ENCODE results near the gene HAVCR1. TPM values are rescaled to one million over a fixed set of nuclear protein-coding genes. Genes with fewer than 3 reads are reported as not detected.

The HAVCR1 gene
- total RNA-seq, 1 experiment from 2014 or later: not detected

- TF ChIP-seq REST (IDR thresholded peaks at IDR 0.05; ENCODE audit: low read depth) (no peak), TCF7L2 (IDR thresholded peaks at IDR 0.05; ENCODE audit: borderline replicate concordance, extremely low read depth, insufficient read depth, insufficient read length) (no peak), EZH2 (IDR thresholded peaks at IDR 0.05) (no peak), RAD21 (IDR thresholded peaks at IDR 0.05; ENCODE audit: low read depth) (no peak), CTCF (IDR thresholded peaks at IDR 0.05 in 2 of 3, conservative IDR thresholded peaks at IDR 0.05 in 1 of 3; ENCODE audit: borderline replicate concordance in 1 of 3, insufficient read depth in 1 of 3, low read depth in 2 of 3, low read length in 2 of 3) (no peak)
These were observed 77.4 kb downstream of the HAVCR1 start (continued) for GRCh38 chr5:156981481-156981880.

Other genes starting within 250 kb of the HAVCR1 start
- gene PPP1R2B, start 208.8 kb downstream of the HAVCR1 start, total RNA-seq (2021; ENCODE audit: unreplicated experiment): not detected
- gene TIMD4, start 95.9 kb downstream of the HAVCR1 start, total RNA-seq (2021; ENCODE audit: unreplicated experiment): not detected
- 0.07 TPM for gene HAVCR2, start 49.9 kb upstream of the HAVCR1 start, total RNA-seq (2021; ENCODE audit: unreplicated experiment)
- 9.1 TPM for gene MED7, start 83.7 kb upstream of the HAVCR1 start, total RNA-seq (2021; ENCODE audit: unreplicated experiment)
- not detected for gene GARIN3, start 107.1 kb upstream of the HAVCR1 start, total RNA-seq (2021; ENCODE audit: unreplicated experiment)
- gene ITK, start 121.7 kb upstream of the HAVCR1 start, total RNA-seq (2021; ENCODE audit: unreplicated experiment): 0.37 TPM
- gene CYFIP2, start 207.0 kb upstream of the HAVCR1 start, total RNA-seq (2021; ENCODE audit: unreplicated experiment): 45.1 TPM